ENCODE data around the gene KCNQ4. TPM values are rescaled to one million over a fixed set of nuclear protein-coding genes. Genes with fewer than 3 reads are reported as not detected.

KCNQ4 gene
- total RNA-seq, 1 experiment from 2014 or later = 2.3 TPM

- Histone ChIP-seq H3K4me2 (ENCODE audit: low read depth, low read length, poor library complexity, severe bottlenecking) (no peak overlapping the region), H3K27me3 (ENCODE audit: low read length) (0 out of 2 replicates have a peak, but pooled peaks cover 4% of the 10 kb centered on the region), H3K9me3 (ENCODE audit: low read length) (peaks cover 11% of the 10 kb centered on the region), H3K9ac (ENCODE audit: low read length) (no peak overlapping the region), H3K36me3 (ENCODE audit: insufficient read depth, low read length) (0 out of 2 replicates have a peak, but pooled peaks cover 2% of the 10 kb centered on the region), H2AFZ (ENCODE audit: low read length) (no peak overlapping the region), H3K4me3 (ENCODE audit: low read length) (no peak overlapping the region), H3K79me2 (ENCODE audit: low read length) (no peaks in the 10 kb centered on the region), H4K20me1 (ENCODE audit: insufficient read depth, low read depth, low read length) (no peaks in the 10 kb centered on the region), H3K9me2 (replicated peaks; ENCODE audit: insufficient read depth, low read length) (no peaks in the 10 kb centered on the region), H3K27ac (ENCODE audit: low read length) (no peak overlapping the region), H3K4me1 (ENCODE audit: low read length) (no peaks in the 10 kb centered on the region)
- no peak for DNase-seq
These were observed 93.3 kb downstream of the KCNQ4 start for GRCh38 chr1:40876891-40877290.

GRCh38 chr1:40877698-40878097, 94.1 kb downstream of the KCNQ4 start:
- H3K9ac ChIP-seq (ENCODE audit: low read length) = no peak overlapping the region
- H3K4me3 ChIP-seq (ENCODE audit: low read length) = no peak overlapping the region
- no peaks in the 10 kb centered on the region for H3K79me2 ChIP-seq (ENCODE audit: low read length)
- H3K9me3 ChIP-seq (ENCODE audit: low read length) = peaks cover 11% of the 10 kb centered on the region
- no peaks in the 10 kb centered on the region for H3K9me2 ChIP-seq (replicated peaks; ENCODE audit: insufficient read depth, low read length)
- 0 out of 2 replicates have a peak, but pooled peaks cover 2% of the 10 kb centered on the region for H3K36me3 ChIP-seq (ENCODE audit: insufficient read depth, low read length)
- no peaks in the 10 kb centered on the region for H4K20me1 ChIP-seq (ENCODE audit: insufficient read depth, low read depth, low read length)
- no peak for DNase-seq
- H2AFZ ChIP-seq (ENCODE audit: low read length) = no peak overlapping the region
- no peak overlapping the region for H3K27ac ChIP-seq (ENCODE audit: low read length)
- H3K4me2 ChIP-seq (ENCODE audit: low read depth, low read length, poor library complexity, severe bottlenecking) = no peak overlapping the region
- H3K27me3 ChIP-seq (ENCODE audit: low read length) = 0 out of 2 replicates have a peak, but pooled peaks cover 4% of the 10 kb centered on the region
- H3K4me1 ChIP-seq (ENCODE audit: low read length) = no peaks in the 10 kb centered on the region

GRCh38 chr1:40878906-40879305, 95.3 kb downstream of the KCNQ4 start:
- Histone ChIP-seq H3K36me3 (ENCODE audit: insufficient read depth, low read length) (0 out of 2 replicates have a peak, but pooled peaks cover 2% of the 10 kb centered on the region), H3K4me1 (ENCODE audit: low read length) (no peaks in the 10 kb centered on the region), H3K27ac (ENCODE audit: low read length) (no peak overlapping the region), H3K9me3 (ENCODE audit: low read length) (peaks cover 11% of the 10 kb centered on the region), H3K4me2 (ENCODE audit: low read depth, low read length, poor library complexity, severe bottlenecking) (no peak overlapping the region), H3K9me2 (replicated peaks; ENCODE audit: insufficient read depth, low read length) (no peaks in the 10 kb centered on the region), H3K4me3 (ENCODE audit: low read length) (no peak overlapping the region), H4K20me1 (ENCODE audit: insufficient read depth, low read depth, low read length) (no peaks in the 10 kb centered on the region), H3K27me3 (ENCODE audit: low read length) (0 out of 2 replicates have a peak, but pooled peaks cover 4% of the 10 kb centered on the region), H3K9ac (ENCODE audit: low read length) (no peak overlapping the region), H2AFZ (ENCODE audit: low read length) (no peak overlapping the region), H3K79me2 (ENCODE audit: low read length) (no peaks in the 10 kb centered on the region)
- DNase-seq = no peak

- Histone ChIP-seq H3K27me3 (ENCODE audit: low read length) (0 out of 2 replicates have a peak, but pooled peaks cover 4% of the 10 kb centered on the region), H3K9me2 (replicated peaks; ENCODE audit: insufficient read depth, low read length) (no peaks in the 10 kb centered on the region), H2AFZ (ENCODE audit: low read length) (no peak overlapping the region), H3K27ac (ENCODE audit: low read length) (no peak overlapping the region), H3K9ac (ENCODE audit: low read length) (no peak overlapping the region), H3K9me3 (ENCODE audit: low read length) (peaks cover 11% of the 10 kb centered on the region), H4K20me1 (ENCODE audit: insufficient read depth, low read depth, low read length) (no peaks in the 10 kb centered on the region), H3K4me2 (ENCODE audit: low read depth, low read length, poor library complexity, severe bottlenecking) (no peak overlapping the region), H3K4me3 (ENCODE audit: low read length) (no peak overlapping the region), H3K36me3 (ENCODE audit: insufficient read depth, low read length) (0 out of 2 replicates have a peak, but pooled peaks cover 2% of the 10 kb centered on the region), H3K4me1 (ENCODE audit: low read length) (no peaks in the 10 kb centered on the region), H3K79me2 (ENCODE audit: low read length) (no peaks in the 10 kb centered on the region)
- DNase-seq = no peak
These were observed 96.0 kb downstream of the KCNQ4 start for GRCh38 chr1:40879482-40880175.

GRCh38 chr1:40880813-40881549, 97.4 kb downstream of the KCNQ4 start:
- H3K27ac ChIP-seq (ENCODE audit: low read length) = no peak overlapping the region
- H3K4me1 ChIP-seq (ENCODE audit: low read length) = no peaks in the 10 kb centered on the region
- no peaks in the 10 kb centered on the region for H4K20me1 ChIP-seq (ENCODE audit: insufficient read depth, low read depth, low read length)
- no peak overlapping the region for H3K4me3 ChIP-seq (ENCODE audit: low read length)
- 0 out of 2 replicates have a peak, but pooled peaks cover under 1% of the 10 kb centered on the region for H3K27me3 ChIP-seq (ENCODE audit: low read length)
- 0 out of 2 replicates have a peak, but pooled peaks cover under 1% of the 10 kb centered on the region for H3K36me3 ChIP-seq (ENCODE audit: insufficient read depth, low read length)
- DNase-seq = no peak
- no peak overlapping the region for H2AFZ ChIP-seq (ENCODE audit: low read length)
- H3K4me2 ChIP-seq (ENCODE audit: low read depth, low read length, poor library complexity, severe bottlenecking) = no peak overlapping the region
- H3K9ac ChIP-seq (ENCODE audit: low read length) = no peak overlapping the region
- H3K79me2 ChIP-seq (ENCODE audit: low read length) = no peaks in the 10 kb centered on the region
- H3K9me3 ChIP-seq (ENCODE audit: low read length) = peaks cover 7% of the 10 kb centered on the region
- H3K9me2 ChIP-seq (replicated peaks; ENCODE audit: insufficient read depth, low read length) = no peaks in the 10 kb centered on the region

- Histone ChIP-seq H3K4me2 (ENCODE audit: low read depth, low read length, poor library complexity, severe bottlenecking) (no peak overlapping the region), H3K36me3 (ENCODE audit: insufficient read depth, low read length) (no peaks in the 10 kb centered on the region), H3K27ac (ENCODE audit: low read length) (no peak overlapping the region), H3K9me2 (replicated peaks; ENCODE audit: insufficient read depth, low read length) (no peaks in the 10 kb centered on the region), H3K9ac (ENCODE audit: low read length) (no peak overlapping the region), H3K79me2 (ENCODE audit: low read length) (no peaks in the 10 kb centered on the region), H3K4me1 (ENCODE audit: low read length) (no peaks in the 10 kb centered on the region), H2AFZ (ENCODE audit: low read length) (no peak overlapping the region), H3K9me3 (ENCODE audit: low read length) (no peaks in the 10 kb centered on the region), H4K20me1 (ENCODE audit: insufficient read depth, low read depth, low read length) (no peaks in the 10 kb centered on the region), H3K4me3 (ENCODE audit: low read length) (no peak overlapping the region), H3K27me3 (ENCODE audit: low read length) (no peaks in the 10 kb centered on the region)
- no peak for DNase-seq
These were observed 100.6 kb downstream of the KCNQ4 start for GRCh38 chr1:40884055-40884795.

GRCh38 chr1:40886318-40887011, 102.9 kb downstream of the KCNQ4 start:
- no peak for DNase-seq
- Histone ChIP-seq H3K9me2 (replicated peaks; ENCODE audit: insufficient read depth, low read length) (no peaks in the 10 kb centered on the region), H3K9me3 (ENCODE audit: low read length) (no peaks in the 10 kb centered on the region), H2AFZ (ENCODE audit: low read length) (no peak overlapping the region; the same call in 1 of the 2 replicates), H3K36me3 (ENCODE audit: insufficient read depth, low read length) (no peaks in the 10 kb centered on the region), H4K20me1 (ENCODE audit: insufficient read depth, low read depth, low read length) (no peaks in the 10 kb centered on the region), H3K4me1 (ENCODE audit: low read length) (no peaks in the 10 kb centered on the region), H3K27ac (ENCODE audit: low read length) (no peak overlapping the region), H3K79me2 (ENCODE audit: low read length) (no peaks in the 10 kb centered on the region), H3K4me2 (ENCODE audit: low read depth, low read length, poor library complexity, severe bottlenecking) (no peak overlapping the region), H3K4me3 (ENCODE audit: low read length) (no peak overlapping the region), H3K27me3 (ENCODE audit: low read length) (no peaks in the 10 kb centered on the region), H3K9ac (ENCODE audit: low read length) (no peak overlapping the region)

Data from Karpas-422 (cell line).